SJSA1 (cell line): ENCODE measurements around the gene YBX2. TPM values are rescaled to one million over a fixed set of nuclear protein-coding genes. Genes with fewer than 3 reads are reported as not detected.

Experiments used
- DNase-seq, 2 experiments: peaks; one replicate each; pipeline ENCODE4 v3.0.0-alpha.2; 2015 to 2020; ENCODE audit warnings: low spot score in 2 of 2, low read depth in 1 of 2
- H3K27ac ChIP-seq: fragments of 250-450 bp; sonication (Bioruptor Pico); 2 replicates; pipeline ENCODE4 v1.5.1; 2020; ENCODE audit warnings: mild to moderate bottlenecking, moderate library complexity
- H3K27me3 ChIP-seq: fragments of 250-450 bp; sonication (Bioruptor Pico); replicated peaks from 2 replicates; pipeline ENCODE4 v1.5.1; 2020; ENCODE audit warnings: mild to moderate bottlenecking, moderate library complexity
- H3K36me3 ChIP-seq: fragments of 250-450 bp; sonication (Bioruptor Pico); 2 replicates; pipeline ENCODE4 v1.5.1; 2020; ENCODE audit warnings: mild to moderate bottlenecking
- H3K4me1 ChIP-seq: fragments of 250-450 bp; sonication (Bioruptor Pico); replicated peaks from 2 replicates; pipeline ENCODE4 v1.6.1; 2021; ENCODE audit warnings: mild to moderate bottlenecking
- H3K4me3 ChIP-seq: fragments of 250-450 bp; sonication (Bioruptor Pico); 2 replicates; pipeline ENCODE4 v1.5.1; 2020; ENCODE audit warnings: mild to moderate bottlenecking
- H3K9me3 ChIP-seq: fragments of 250-450 bp; sonication (Bioruptor Pico); replicated peaks from 2 replicates; pipeline ENCODE4 v1.5.1; 2020; ENCODE audit warnings: mild to moderate bottlenecking
- total RNA-seq: library from RNA; depleted of rRNA; stranded (reverse); fragments of >200 nt; shearing (Covaris generic); gene quantifications from 2 replicates; pipeline ENCODE4 v1.2.3, GENCODE V29; 2014

YBX2 gene
- total RNA-seq, 1 experiment from 2014 or later = not detected

DNA sequence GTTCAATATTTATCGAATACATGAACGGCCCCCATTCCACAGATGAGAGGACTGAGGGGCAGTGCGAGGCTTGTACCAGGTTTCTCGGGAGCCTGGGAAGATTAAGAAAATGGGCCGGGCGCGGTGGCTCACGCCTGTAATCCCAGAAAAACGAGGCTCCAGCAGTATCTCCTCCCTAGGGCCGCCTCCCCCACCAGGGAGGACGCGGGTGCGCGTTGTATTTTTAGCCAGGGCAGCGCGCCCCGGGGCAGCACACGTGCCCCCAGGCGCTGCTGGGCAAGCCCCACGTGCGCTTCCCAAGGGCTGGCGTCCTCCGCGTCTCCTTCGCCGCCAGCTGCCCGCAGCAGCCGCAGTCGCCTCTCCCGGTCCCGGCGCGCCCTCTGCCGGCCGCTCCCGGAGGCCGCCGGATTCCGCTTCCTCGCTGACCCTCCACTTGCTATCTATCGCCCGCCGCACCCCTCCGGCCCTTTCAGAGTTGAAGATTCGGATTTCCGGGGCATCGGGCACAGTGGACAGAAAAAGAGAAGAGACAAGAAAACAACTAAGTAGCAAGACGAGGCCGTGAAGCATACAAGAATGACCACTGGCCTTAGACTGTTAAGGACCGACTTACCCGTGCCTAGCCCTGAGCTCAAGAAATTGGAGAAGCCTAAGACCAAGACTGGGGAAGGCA lies 1.9 kb upstream of the YBX2 start:
- Histone ChIP-seq H3K4me3 (no peak overlapping the region), H3K36me3 (no peaks in the 10 kb centered on the region), H3K9me3 (no peaks in the 10 kb centered on the region), H3K27ac (no peak overlapping the region), H3K27me3 (peaks cover 42% of the 10 kb centered on the region), H3K4me1 (peaks cover 19% of the 10 kb centered on the region)
- peak; percentile 70 to 80 for DNase-seq

DNA sequence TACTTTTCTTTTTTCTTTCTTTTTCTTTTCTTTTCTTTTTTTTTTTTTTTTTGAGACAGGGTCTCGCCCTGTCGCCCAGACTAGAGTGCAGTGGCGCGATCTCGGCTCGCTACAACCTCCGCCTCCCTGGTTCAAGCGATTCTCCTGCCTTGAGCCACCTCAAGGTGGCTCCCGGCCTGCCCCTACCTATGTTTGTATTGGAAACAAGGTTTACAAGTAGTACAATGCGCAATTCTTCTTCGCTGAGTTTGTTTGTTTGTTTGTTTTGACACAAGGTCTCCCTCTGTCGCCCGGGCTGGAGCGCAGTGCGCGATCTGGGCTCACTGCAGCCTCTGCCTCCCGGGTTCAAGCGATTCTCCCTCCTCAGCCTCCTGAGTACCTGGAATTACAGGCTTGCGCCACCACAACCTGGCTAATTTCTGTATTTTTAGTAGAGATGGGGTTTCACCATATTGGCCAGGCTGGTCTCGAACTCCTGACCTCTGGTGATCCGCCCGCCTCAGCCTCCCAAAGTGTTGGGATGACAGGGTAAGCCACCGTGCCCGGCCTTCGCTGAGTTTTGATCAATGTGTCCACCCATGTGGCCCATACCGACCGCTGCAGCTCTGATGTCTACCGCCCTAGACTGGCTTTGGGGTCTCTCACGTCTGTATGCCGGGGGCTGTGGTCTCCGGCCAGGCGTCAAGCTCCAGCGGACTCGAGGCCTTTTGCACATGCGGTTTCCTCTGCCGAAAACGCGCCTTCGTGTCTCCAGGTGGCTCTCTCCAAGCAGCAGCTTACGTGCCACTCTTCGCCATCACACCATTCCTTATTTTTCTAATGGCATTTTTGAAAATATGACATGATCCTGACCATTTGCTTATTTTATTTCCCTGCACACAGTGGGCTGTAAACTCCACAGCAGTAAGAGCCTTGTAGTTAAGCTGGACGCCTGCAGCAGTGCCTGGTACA lies 1.1 kb upstream of the YBX2 start:
- DNase-seq = no peak
- Histone ChIP-seq H3K4me3 (no peak overlapping the region), H3K4me1 (peaks cover 19% of the 10 kb centered on the region), H3K27ac (no peak overlapping the region), H3K36me3 (no peaks in the 10 kb centered on the region), H3K9me3 (no peaks in the 10 kb centered on the region), H3K27me3 (peaks cover 48% of the 10 kb centered on the region)

DNA sequence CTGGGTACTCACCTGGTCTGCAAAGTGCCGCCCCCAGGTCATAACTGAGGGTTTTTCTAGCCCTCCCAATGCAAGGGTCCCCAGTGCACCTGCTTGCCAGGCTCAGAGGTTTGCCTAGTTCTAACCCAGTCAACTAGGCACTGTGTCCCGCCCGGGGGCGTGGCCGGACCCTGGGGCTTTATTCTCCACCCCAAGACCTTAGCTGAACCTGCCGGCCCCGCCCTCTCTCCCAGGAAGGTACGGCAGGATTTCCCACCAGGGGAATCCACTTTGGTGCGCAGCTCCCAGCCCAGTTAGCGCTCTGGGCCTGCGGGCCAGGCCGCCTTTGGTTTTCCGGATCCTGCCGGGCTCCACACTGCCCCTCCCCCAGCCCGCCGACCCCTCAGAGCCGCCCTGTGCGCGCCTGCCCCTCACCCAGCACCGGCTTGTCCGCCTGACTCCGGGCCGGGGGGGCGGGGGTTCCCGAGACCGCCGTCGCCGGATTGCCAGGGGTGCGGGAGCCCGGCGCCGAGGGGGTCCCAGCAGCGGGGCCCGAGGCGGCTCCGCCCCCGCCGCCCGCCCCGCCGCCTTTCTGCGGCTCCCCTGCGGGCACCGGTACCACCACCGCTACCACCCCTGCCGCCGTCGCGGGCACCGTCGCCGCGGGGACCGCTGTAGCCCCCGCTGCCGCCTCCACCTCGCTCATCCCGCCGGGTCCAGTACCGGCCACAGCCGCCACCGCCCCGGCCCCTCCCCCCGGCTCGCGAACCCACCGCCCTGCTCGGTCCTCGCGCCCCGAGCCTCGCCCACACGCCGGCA lies 424 bp downstream of the YBX2 start:
- DNase-seq = no peak
- peaks cover 19% of the 10 kb centered on the region for H3K4me1 ChIP-seq
- peak overlapping the region; percentile 5; the same call in 1 of the 2 replicates for H3K4me3 ChIP-seq
- no peak overlapping the region for H3K27ac ChIP-seq
- H3K9me3 ChIP-seq = no peaks in the 10 kb centered on the region
- peaks cover 58% of the 10 kb centered on the region for H3K27me3 ChIP-seq
- no peaks in the 10 kb centered on the region for H3K36me3 ChIP-seq

DNA sequence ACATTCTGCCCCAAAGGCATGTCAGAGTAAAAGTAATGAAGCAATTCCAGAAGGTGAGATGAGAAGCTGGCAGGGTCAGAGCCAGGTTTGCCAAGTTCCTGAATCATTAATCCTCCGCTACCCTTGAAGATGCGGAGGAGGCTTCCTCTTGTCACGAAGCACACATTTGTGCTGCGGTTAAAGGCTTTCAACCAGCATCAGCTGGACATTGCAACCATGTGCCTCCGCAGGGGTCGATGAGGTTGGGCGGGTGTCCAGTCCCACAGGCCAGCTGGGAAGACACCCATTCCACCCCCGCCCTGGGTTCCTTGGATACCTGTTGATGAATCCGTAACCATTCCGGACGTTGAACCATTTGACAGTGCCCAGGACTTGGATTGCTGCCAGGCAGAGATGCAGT lies 1.3 kb downstream of the YBX2 start:
- H3K27me3 ChIP-seq = peaks cover 67% of the 10 kb centered on the region
- H3K4me1 ChIP-seq = peaks cover 19% of the 10 kb centered on the region
- no peaks in the 10 kb centered on the region for H3K9me3 ChIP-seq
- no peak overlapping the region for H3K4me3 ChIP-seq
- H3K36me3 ChIP-seq = no peaks in the 10 kb centered on the region
- no peak overlapping the region for H3K27ac ChIP-seq
- no peak for DNase-seq

DNA sequence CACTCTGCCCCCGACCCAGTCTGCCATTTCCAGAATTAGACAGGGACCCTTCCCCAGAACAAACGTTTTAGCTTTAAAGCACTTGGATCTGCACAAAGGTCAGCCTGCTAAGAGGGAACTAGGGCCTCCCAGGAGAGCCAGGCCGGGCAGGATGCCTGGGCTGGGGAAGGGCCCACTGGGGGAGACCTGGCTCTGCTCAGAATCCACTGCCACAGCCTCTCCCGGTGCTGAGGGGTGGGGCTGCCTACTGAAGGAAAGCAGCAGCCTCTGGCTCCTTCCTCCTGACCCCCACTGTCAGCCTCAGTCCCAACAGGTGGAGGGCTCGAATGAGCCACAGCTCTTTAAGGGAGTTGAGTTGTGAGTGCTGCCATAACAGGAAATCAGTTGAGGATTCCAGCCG lies 1.7 kb downstream of the YBX2 start:
- H3K36me3 ChIP-seq = no peaks in the 10 kb centered on the region
- no peak overlapping the region for H3K27ac ChIP-seq
- no peak for DNase-seq

DNA sequence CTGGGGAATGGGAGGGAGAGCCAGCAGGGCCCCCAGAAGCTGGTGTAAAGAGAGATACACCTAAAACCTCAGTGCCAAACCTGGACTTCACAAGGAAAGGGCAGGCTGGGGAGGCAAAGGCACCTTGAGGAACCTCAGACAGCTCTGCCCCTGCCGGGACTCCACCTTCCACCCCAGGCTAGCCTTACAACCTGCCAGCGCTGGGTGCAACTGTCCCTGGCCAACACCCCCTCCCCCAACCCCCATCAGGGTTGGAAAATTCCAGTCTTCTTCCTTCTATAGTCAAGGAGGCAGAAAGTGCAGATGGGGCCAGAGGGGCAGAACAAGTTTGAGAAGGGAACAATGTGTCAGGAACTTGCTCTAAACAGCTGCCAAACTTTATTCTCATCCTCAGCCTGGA lies 2.2 kb downstream of the YBX2 start:
- peaks cover 19% of the 10 kb centered on the region for H3K4me1 ChIP-seq
- no peak overlapping the region for H3K27ac ChIP-seq
- DNase-seq = no peak
- no peaks in the 10 kb centered on the region for H3K9me3 ChIP-seq
- H3K4me3 ChIP-seq = no peak overlapping the region
- no peaks in the 10 kb centered on the region for H3K36me3 ChIP-seq
- peaks cover 67% of the 10 kb centered on the region for H3K27me3 ChIP-seq

More for the DNA sequence above, 1.7 kb downstream of the YBX2 start:
- peaks cover 67% of the 10 kb centered on the region for H3K27me3 ChIP-seq
- H3K4me3 ChIP-seq = no peak overlapping the region
- peaks cover 19% of the 10 kb centered on the region for H3K4me1 ChIP-seq
- no peaks in the 10 kb centered on the region for H3K9me3 ChIP-seq

DNA sequence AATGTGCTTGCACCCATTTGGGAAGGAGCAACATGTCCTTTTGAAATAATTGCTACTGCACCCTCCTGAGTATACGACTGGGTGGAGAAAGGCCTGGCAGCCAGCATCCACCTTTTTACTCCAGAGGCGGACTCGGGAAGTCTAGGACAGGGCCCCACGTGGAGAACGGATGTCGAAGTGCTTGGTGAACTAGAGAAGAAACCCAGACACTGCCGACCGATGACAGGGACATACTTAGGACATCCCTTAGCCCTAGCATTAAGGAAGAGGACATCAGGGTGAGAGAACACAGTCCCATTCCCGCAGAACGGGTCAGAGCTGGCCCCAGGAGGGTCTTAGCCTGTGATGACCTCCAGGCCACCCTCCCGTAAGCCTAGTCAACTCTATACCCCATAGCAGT lies 3.8 kb downstream of the YBX2 start:
- Histone ChIP-seq H3K4me1 (peaks cover 10% of the 10 kb centered on the region), H3K27me3 (peaks cover 75% of the 10 kb centered on the region), H3K27ac (no peak overlapping the region), H3K9me3 (no peaks in the 10 kb centered on the region), H3K36me3 (no peaks in the 10 kb centered on the region), H3K4me3 (no peak overlapping the region)
- DNase-seq = no peak

DNA sequence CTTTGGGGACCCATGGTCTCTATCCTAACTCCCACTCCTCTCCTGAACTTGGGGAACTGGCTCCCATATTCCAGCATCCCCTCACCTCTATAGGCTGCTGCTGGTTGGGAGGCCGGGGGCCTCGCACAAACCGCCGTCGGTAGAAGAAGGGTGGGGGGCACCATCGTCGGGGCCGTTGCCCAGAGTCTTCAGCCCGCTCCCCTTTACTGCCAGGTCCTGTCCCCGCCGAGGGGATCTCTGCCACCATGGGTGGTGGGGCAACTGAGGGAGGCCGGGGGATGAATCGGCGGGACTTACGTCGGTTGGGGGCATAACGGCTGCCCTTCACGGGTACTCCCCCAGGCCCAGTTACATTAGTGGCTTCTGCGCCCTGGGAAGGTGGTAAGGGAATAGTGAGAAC lies 4.3 kb downstream of the YBX2 start:
- Histone ChIP-seq H3K4me1 (peaks cover 10% of the 10 kb centered on the region), H3K36me3 (no peaks in the 10 kb centered on the region), H3K9me3 (no peaks in the 10 kb centered on the region), H3K27ac (no peak overlapping the region), H3K27me3 (peaks cover 71% of the 10 kb centered on the region), H3K4me3 (no peak overlapping the region)
- no peak for DNase-seq

DNA sequence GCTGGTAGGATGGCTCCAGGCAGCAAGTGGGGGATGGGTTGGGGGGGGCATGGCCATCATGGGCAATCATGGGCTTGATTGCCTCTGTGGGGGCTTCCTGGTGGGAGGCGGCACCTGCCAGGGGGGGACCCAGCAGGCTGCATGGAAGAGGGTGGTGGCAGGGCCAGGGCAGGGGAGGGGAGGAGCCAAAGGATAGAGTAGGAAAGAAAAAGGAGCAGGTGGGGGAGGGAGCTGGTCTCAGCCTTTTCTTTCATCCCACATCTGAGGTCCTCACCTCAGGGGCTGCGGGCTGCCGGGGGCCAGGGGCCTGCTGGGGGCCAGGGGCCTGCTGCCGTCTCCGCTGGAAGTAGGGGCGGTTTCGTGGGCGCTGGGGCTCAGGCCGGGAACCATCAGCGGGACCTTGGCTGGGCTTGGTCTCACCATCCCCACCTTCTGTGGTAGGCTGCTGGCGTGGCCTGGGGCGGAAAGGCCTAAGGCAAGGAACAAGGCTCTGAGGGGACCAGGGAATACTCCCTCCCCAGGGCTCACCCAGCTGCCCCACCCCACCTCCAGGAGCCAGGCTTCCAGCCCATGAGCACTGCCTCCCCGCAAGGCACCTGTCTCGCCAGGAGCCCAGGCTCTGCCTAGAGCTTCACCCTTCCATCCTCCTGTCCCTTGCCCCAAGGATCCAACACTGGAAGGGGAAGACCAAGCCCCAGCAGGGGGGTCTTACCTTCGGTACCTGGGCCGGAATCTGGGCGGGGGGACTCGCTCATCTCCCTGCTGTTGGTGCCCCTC lies 5.0 kb downstream of the YBX2 start:
- H3K27me3 ChIP-seq = peaks cover 64% of the 10 kb centered on the region
- no peak overlapping the region for H3K27ac ChIP-seq
- H3K36me3 ChIP-seq = no peaks in the 10 kb centered on the region
- no peak overlapping the region for H3K4me3 ChIP-seq
- H3K4me1 ChIP-seq = peaks cover 4% of the 10 kb centered on the region
- DNase-seq = no peak
- H3K9me3 ChIP-seq = no peaks in the 10 kb centered on the region

DNA sequence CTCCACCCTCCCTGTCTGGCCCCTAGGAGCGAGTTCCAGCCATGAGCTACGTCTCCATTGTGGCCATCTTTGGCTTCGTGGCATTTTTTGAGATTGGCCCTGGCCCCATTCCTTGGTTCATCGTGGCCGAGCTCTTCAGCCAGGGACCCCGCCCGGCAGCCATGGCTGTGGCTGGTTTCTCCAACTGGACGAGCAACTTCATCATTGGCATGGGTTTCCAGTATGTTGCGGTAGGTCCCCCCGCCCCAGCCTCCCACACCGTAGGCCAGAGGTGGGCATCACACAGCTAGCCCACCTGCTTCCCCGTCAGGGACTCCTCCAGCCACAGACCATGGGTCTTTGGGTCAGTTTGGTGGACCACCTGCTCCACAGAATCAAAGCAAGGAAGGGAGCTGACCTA lies 8.8 kb downstream of the YBX2 start:
- Histone ChIP-seq H3K27ac (no peak overlapping the region), H3K27me3 (peaks cover 46% of the 10 kb centered on the region), H3K36me3 (no peaks in the 10 kb centered on the region), H3K4me3 (no peak overlapping the region), H3K4me1 (peaks cover 16% of the 10 kb centered on the region), H3K9me3 (no peaks in the 10 kb centered on the region)
- DNase-seq = no peak

DNA sequence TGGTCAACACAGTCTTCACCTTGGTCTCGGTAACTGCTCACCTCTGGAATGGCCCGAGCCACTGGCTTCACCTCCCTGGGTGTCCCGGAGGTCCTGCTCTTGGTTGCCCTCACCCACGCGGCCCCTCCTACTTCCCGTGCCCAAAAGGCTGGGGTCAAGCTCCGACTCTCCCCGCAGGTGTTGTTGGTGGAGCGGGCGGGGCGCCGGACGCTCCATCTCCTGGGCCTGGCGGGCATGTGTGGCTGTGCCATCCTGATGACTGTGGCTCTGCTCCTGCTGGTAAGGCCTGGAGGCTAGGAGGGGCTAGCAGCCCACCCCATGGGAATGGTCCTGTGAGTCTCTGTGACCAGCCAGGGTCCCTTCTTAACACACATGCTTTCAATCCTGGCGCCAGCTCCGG lies 9.5 kb downstream of the YBX2 start:
- Histone ChIP-seq H3K27me3 (peaks cover 40% of the 10 kb centered on the region), H3K36me3 (no peaks in the 10 kb centered on the region), H3K4me1 (peaks cover 18% of the 10 kb centered on the region), H3K4me3 (no peak overlapping the region), H3K27ac (no peak overlapping the region), H3K9me3 (no peaks in the 10 kb centered on the region)
- no peak for DNase-seq

DNA sequence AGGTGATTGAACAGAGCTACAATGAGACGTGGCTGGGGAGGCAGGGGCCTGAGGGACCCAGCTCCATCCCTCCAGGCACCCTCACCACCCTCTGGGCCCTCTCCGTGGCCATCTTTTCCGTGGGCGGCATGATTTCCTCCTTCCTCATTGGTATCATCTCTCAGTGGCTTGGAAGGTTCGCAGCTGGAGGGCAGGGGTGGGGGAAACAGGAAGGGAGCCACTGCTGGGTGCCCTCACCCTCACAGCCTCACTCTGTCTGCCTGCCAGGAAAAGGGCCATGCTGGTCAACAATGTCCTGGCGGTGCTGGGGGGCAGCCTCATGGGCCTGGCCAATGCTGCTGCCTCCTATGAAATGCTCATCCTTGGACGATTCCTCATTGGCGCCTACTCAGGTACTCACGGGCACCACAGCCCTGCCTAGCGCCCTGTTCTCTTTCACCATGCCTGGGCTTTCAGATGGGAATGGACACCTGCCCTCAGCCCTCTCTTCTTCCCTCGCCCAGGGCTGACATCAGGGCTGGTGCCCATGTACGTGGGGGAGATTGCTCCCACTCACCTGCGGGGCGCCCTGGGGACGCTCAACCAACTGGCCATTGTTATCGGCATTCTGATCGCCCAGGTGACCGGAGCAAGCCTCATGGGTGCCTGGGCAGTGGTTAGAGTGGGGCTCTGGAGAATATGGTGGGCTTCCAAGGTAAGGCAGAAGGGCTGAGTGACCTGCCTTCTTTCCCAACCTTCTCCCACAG lies 10.8 kb downstream of the YBX2 start:
- no peak for DNase-seq
- H3K27ac ChIP-seq = no peak overlapping the region
- no peaks in the 10 kb centered on the region for H3K9me3 ChIP-seq
- no peaks in the 10 kb centered on the region for H3K36me3 ChIP-seq
- H3K4me3 ChIP-seq = no peak overlapping the region
- peaks cover 30% of the 10 kb centered on the region for H3K27me3 ChIP-seq
- peaks cover 18% of the 10 kb centered on the region for H3K4me1 ChIP-seq
